ENCODE results near the gene UBAP1. TPM values are rescaled to one million over a fixed set of nuclear protein-coding genes. Genes with fewer than 3 reads are reported as not detected.
A peak's percentile ranks its signal among the peaks of the same experiment; 100 is the strongest.

UBAP1 gene
- total RNA-seq, 4 donors from 2014 or later = 35.8 to 63.4 (median 55.1) TPM

DNA sequence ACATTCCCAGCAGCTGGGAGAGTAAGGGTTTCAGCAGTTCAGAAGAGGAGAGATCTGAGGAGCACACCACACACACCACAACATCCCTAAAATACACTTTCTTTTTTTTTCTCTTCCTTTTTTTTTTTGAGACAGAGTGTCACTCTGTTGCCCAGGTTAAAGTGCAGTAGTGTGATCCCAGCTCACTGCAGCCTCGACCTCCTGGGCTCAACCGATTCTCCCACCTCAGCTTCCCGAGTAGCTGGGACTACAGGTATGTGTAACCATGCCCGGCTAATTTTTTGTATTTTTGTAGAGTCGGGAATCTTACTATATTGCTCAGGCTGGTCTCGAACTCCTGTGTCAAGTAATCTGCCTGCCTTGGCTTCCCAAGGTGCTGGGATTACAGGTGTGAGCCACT is 9.7 kb upstream of the UBAP1 start:
- H3K27me3 ChIP-seq = no peaks in the 10 kb centered on the region
- 90 to 93% methylated on average over 6 of the region's 6 CpGs for WGBS, 2 donors
- no peak overlapping the region for H3K27ac ChIP-seq
- H3K4me1 ChIP-seq = peaks cover 0 to 18% (median 3%) of the 10 kb centered on the region in 3 donors
- DNase-seq = no peak
- H3K9me3 ChIP-seq = no peaks in the 10 kb centered on the region
- TF ChIP-seq, protein P1, sequence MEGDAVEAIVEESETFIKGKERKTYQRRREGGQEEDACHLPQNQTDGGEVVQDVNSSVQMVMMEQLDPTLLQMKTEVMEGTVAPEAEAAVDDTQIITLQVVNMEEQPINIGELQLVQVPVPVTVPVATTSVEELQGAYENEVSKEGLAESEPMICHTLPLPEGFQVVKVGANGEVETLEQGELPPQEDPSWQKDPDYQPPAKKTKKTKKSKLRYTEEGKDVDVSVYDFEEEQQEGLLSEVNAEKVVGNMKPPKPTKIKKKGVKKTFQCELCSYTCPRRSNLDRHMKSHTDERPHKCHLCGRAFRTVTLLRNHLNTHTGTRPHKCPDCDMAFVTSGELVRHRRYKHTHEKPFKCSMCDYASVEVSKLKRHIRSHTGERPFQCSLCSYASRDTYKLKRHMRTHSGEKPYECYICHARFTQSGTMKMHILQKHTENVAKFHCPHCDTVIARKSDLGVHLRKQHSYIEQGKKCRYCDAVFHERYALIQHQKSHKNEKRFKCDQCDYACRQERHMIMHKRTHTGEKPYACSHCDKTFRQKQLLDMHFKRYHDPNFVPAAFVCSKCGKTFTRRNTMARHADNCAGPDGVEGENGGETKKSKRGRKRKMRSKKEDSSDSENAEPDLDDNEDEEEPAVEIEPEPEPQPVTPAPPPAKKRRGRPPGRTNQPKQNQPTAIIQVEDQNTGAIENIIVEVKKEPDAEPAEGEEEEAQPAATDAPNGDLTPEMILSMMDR (IDR thresholded peaks at IDR 0.05) = no peak
- TF ChIP-seq POLR2A (IDR thresholded peaks at IDR 0.05) = no peak
- no peak overlapping the region for H3K4me3 ChIP-seq
- no peaks in the 10 kb centered on the region for H3K36me3 ChIP-seq
- intact Hi-C loops (cut with DNase I) = no loop called here

DNA sequence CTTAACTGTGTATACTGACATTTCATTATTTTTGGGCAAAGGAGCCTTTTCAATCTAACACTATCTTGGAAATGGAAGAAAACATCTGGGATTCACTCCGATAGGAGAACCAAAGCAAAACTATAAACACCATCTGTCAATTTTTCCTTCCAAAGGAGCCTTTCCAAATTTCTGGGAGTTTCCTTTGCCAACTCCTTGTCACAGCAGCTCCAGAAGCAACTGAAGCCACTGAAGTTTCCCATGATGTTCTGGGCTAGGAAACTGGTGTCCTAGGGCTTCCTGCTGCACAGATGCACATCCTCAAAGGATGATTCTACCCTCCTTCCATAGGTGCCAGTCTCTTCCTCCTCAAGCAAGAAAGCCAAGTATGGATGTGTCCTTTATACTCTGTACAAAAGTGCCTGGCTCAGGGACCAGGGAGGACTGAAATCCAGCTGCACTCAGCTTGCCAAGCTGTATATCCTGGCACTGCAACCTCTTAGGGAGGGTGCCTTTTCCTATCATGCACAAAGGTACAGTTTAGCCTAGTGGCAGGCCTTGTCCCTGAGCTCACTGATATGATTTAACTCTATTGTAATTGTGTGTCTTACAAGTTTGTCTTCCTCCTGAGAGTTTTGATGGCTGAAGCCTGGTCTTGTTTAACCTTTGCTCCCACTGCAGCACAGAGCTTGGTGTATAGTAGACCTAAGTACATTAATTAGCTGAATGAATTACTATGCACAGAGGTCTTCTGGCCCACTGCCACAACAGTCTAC is 8.4 kb upstream of the UBAP1 start:
- no peaks in the 10 kb centered on the region for H3K27me3 ChIP-seq
- TF ChIP-seq POLR2A (IDR thresholded peaks at IDR 0.05) = no peak
- TF ChIP-seq, protein P1 (IDR thresholded peaks at IDR 0.05) = peak in 2 of 6 experiments; percentile 13 to 30
- H3K4me1 ChIP-seq = peaks cover 0 to 18% (median 3%) of the 10 kb centered on the region in 3 donors
- no peak for DNase-seq
- no peaks in the 10 kb centered on the region for H3K9me3 ChIP-seq
- peak overlapping the region in 2 of 4 donors; percentile 43 to 45 for H3K27ac ChIP-seq
- H3K4me3 ChIP-seq = no peak overlapping the region
- intact Hi-C loops (cut with DNase I) = no loop called here
- WGBS, 2 donors = 60 to 67% methylated on average over 1 of the region's 1 CpG
- no peaks in the 10 kb centered on the region for H3K36me3 ChIP-seq

DNA sequence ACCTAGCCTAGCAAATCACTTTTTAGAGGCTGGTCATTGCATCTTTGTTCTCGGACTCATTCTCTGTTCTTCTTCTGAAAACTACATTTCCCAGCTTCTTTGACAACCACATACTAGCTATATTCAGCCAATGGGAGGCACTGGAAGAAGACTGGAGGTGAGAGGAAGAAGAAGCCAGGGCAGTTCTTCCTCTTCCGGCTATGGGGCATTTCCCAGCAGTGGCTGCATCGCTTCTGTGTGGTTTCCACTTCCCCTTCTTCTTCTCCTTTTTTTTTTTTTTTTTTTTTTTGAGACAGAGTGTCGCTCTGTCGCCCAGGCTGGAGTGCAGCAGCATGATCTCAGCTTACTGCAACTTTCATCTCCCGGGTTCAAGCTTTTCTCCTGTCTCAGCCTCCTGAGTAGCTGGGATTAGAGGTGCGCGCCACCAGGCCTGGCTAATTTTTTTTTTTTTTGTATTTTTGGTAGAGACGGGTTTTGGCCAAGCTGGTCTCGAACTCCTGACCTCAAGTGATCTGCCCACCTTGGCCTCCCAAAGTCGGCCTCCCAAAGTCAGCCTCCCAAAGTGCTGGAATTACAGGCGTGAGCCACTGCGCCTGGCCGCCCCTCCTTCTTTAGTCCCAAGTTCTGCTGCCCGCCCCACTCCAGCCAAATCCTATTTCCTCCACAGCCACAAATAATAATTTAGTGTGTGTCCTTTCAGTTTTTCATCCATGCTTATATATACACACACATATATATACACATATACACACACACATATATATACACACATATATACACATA is 6.9 kb upstream of the UBAP1 start:
- H3K4me1 ChIP-seq = peaks cover 0 to 24% (median 3%) of the 10 kb centered on the region in 3 donors
- no peak for DNase-seq
- H3K36me3 ChIP-seq = no peaks in the 10 kb centered on the region
- H3K27me3 ChIP-seq = no peaks in the 10 kb centered on the region
- H3K27ac ChIP-seq = no peak overlapping the region
- H3K9me3 ChIP-seq = no peaks in the 10 kb centered on the region
- WGBS, 2 donors = 81 to 83% methylated on average over 13 to 15 of the region's 15 CpGs
- no peak overlapping the region for H3K4me3 ChIP-seq
- TF ChIP-seq, protein P1 (IDR thresholded peaks at IDR 0.05) = no peak
- no peak for TF ChIP-seq POLR2A (IDR thresholded peaks at IDR 0.05)
- intact Hi-C loops (cut with DNase I) = no loop called here

DNA sequence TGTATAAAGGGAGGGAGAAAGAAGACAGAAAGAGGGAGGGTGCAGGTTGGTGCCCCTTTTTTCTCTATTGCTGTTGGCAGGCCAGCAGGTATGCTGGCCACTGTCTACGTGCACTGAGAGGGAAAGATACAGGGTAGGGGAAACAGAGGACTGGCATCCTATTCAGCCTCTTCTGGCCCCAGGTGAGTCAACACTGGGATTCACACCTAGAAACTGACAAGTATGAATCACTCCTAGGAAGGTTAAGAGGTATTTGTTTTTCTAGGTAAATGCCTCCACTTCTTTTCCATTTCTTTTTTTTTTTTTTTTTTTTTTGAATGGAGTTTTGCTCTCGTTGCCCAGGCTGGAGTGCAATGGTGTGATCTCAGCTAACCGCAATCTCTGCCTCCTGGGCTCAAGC is 2.8 kb upstream of the UBAP1 start:
- 30 to 54% methylated on average over 1 to 3 of the region's 3 CpGs for WGBS, 2 donors

More for the DNA sequence above, 2.8 kb upstream of the UBAP1 start:
- TF ChIP-seq, protein P1 (IDR thresholded peaks at IDR 0.05) = no peak
- TF ChIP-seq POLR2A (IDR thresholded peaks at IDR 0.05) = no peak
- Histone ChIP-seq H3K9me3 (no peaks in the 10 kb centered on the region), H3K27ac (peak overlapping the region; percentile 32 to 99 (median 86)), H3K4me1 (peaks cover 5 to 31% (median 7%) of the 10 kb centered on the region in 3 donors), H3K4me3 (no peak overlapping the region), H3K36me3 (no peaks in the 10 kb centered on the region), H3K27me3 (no peaks in the 10 kb centered on the region)
- intact Hi-C loops (cut with DNase I) = no loop called here
- no peak for DNase-seq
